Peyer's patch (tissue), 4 donors: ENCODE measurements around the gene CYP19A1.

ENCODE experiments used
- CTCF ChIP-seq, 6 experiments: fragments of 450-650 bp in 4 of 6; fragments of 200-600 bp in 2 of 6; sonication (generic) in 1 of 6; IDR thresholded peaks; one replicate each; pipeline ENCODE4 v1.5.1; 2017 to 2019; ENCODE audit warnings: antibody characterized with exemption in 6 of 6, mild to moderate bottlenecking in 3 of 6, moderate library complexity in 1 of 6
- POLR2A ChIP-seq, 2 donors: fragments of 450-650 bp; IDR thresholded peaks; one replicate each; pipeline ENCODE4 v1.5.1; 2017; ENCODE audit warnings: antibody characterized with exemption in 2 of 2, mild to moderate bottlenecking in 2 of 2, moderate library complexity in 2 of 2

GRCh38 chr15:51226576-51227210 lies 111.7 kb downstream of the CYP19A1 start:
- TF ChIP-seq CTCF (IDR thresholded peaks at IDR 0.05), result no peak
- TF ChIP-seq POLR2A (IDR thresholded peaks at IDR 0.05), result no peak
